Choroid plexus epithelial cell (primary cell): ENCODE measurements around the gene B3GALNT1.

Source experiments
- DNase-seq: peaks from one replicate; pipeline ENCODE4 v3.0.0-alpha.2; 2010; ENCODE audit warnings: low read depth
- H3K4me3 ChIP-seq: 2 replicates; pipeline ENCODE4 v1.5.1; 2011; ENCODE audit warnings: low read depth, mild to moderate bottlenecking, control low read depth, low read length, moderate library complexity
- CTCF ChIP-seq: conservative IDR thresholded peaks from 2 replicates; pipeline ENCODE4 v1.5.1; 2011; ENCODE audit warnings: low read depth, mild to moderate bottlenecking, control low read depth, inconsistent platforms, low read length, moderate library complexity

Gene B3GALNT1

GRCh38 chr3:161069511-161070251 is 35.5 kb downstream of the B3GALNT1 start:
- peak; percentile 57 for DNase-seq
- H3K4me3 ChIP-seq = no peak overlapping the region
- no peak for TF ChIP-seq CTCF

DNA sequence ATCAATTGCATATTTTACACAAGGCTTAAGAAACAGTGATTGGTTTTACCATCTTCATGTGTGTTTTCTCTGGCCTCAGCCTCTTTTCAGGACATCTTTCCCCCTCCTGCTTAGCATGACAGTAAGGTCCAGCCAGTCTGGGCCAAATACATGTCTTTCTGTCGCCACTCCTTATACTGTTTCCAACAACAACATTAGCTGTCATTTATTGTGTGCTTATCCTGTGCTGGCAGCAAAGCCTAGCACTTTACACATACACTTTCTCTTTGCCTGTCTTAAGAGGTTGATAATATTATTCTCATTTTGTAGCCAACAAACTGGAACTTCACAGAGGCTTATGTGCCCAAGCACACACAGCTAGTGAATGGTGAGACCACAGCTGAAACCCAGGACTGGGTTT is 37.8 kb downstream of the B3GALNT1 start:
- H3K4me3 ChIP-seq = no peak overlapping the region
- TF ChIP-seq CTCF = no peak
- DNase-seq = no peak

GRCh38 chr3:161066930-161067329 is 38.2 kb downstream of the B3GALNT1 start:
- TF ChIP-seq CTCF = no peak
- no peak for DNase-seq

GRCh38 chr3:161064413-161064812 is 40.7 kb downstream of the B3GALNT1 start:
- H3K4me3 ChIP-seq = no peak overlapping the region
- no peak for DNase-seq
- no peak for TF ChIP-seq CTCF

More at GRCh38 chr3:161066930-161067329, 38.2 kb downstream of the B3GALNT1 start:
- H3K4me3 ChIP-seq = no peak overlapping the region

DNA sequence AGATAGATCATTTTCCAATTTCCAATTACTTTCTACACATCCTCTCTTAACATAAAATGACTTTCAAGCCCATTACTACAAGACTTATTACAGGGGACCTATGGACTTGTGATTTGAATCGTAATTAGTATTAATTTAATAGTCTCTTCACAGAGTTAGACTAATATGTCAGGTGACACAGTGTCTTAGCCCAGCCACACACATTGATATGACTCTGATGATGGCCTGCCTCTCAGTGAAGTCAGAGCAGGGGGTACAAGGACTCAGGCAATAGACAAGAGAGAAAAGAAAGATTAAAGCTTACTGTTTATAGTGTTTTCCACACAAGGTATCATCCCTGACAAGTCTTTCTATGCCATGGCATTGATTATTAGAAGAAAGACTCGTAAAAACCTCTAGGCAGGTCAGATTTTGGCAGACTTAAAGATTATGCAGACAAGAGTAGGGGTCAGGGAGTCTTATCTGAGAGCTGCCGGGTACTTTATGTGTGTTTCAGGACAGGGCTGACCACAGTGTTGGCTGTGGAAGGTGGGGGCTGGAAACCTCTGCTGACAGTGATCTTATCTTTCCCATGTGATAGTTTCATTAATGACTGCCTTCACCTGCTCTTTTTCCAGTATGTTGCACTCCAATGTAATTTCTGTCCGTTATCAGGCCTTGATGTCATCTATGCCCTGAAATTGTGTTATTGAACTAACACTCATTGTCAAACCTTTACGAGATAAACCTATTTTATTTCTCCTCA is 50.1 kb downstream of the B3GALNT1 start:
- no peak overlapping the region for H3K4me3 ChIP-seq
- TF ChIP-seq CTCF = no peak
- DNase-seq = no peak

- no peak for DNase-seq
- no peak for TF ChIP-seq CTCF
- H3K4me3 ChIP-seq = no peak overlapping the region
Measured at GRCh38 chr3:161051856-161052255, 53.3 kb downstream of the B3GALNT1 start.
